ENCODE measurements around the gene MARCOL. TPM values are rescaled to one million over a fixed set of nuclear protein-coding genes. Genes with fewer than 3 reads are reported as not detected.

The MARCOL gene
- total and polyA plus RNA-seq, 10 of the 15 experiments (the other 5 are each of a cell fraction or from before 2014, with no cell fraction given) = 1.4 TPM; not detected in 9

GRCh38 chr5:148193202-148193601, 45.1 kb upstream of the MARCOL start:
- intact Hi-C loops (cut with micrococcal nuclease; ENCODE audit: unreplicated experiment) = no loop called here
- ATAC-seq = no peak
- RAD21 ChIA-PET (ENCODE audit: unreplicated experiment) = no interaction called here
- Histone ChIP-seq H3K27me3 (replicated peaks in 1 of 2; ENCODE audit: control insufficient read depth in 2 of 2, insufficient read depth in 2 of 2, low read length in 1 of 2) (no peaks in the 10 kb centered on the region), H4K20me1 (ENCODE audit: control insufficient read depth, insufficient read depth) (no peaks in the 10 kb centered on the region), H3K27ac (ENCODE audit: control insufficient read depth, insufficient read depth) (no peak overlapping the region), H3K4me1 (ENCODE audit: control insufficient read depth, insufficient read depth, low read length) (no peaks in the 10 kb centered on the region), H3K4me2 (ENCODE audit: control insufficient read depth, insufficient read depth) (no peak overlapping the region), H3K36me3 (ENCODE audit: control insufficient read depth in 2 of 2, insufficient read depth in 2 of 2, low read length in 1 of 2) (no peaks in the 10 kb centered on the region), H3K79me2 (ENCODE audit: control insufficient read depth, insufficient read depth, low read length) (no peaks in the 10 kb centered on the region), H3K4me3 (no peak overlapping the region), H2AFZ (ENCODE audit: control insufficient read depth, low read depth, low read length) (no peak overlapping the region), H3K9ac (ENCODE audit: control insufficient read depth, insufficient read depth, low read length) (no peak overlapping the region), H3K9me3 (replicated peaks; ENCODE audit: control insufficient read depth, insufficient read depth, low read length) (no peaks in the 10 kb centered on the region)
- SMC1A ChIA-PET (ENCODE audit: uncharacterized antibody, unreplicated experiment) = no interaction called here
- in situ Hi-C loops (cut with MboI) = loop anchor here (25.0 kb wide), 2 partner anchors 294 to 844 kb away; no protein-coding TSS in a partner anchor
- FAIRE-seq = no peak
- CTCF ChIA-PET = no interaction called here
- 73% methylated on average over 1 of the region's 1 CpG for WGBS (ENCODE audit: insufficient coverage, insufficient replicate concordance, low lambda C conversion rate, missing lambda C conversion rate)
- DNase-seq (ENCODE audit: low read depth, low spot score) = no peak
- POLR2A ChIA-PET = no interaction called here
- no TSS peak for BruUV-seq (replicated peaks)
- no peak for TF ChIP-seq NRF1 (conservative IDR thresholded peaks at IDR 0.05; ENCODE audit: low read depth, low read length)
- no peak for TF ChIP-seq MYB (IDR thresholded peaks at IDR 0.05; ENCODE audit: borderline replicate concordance, low read depth, low read length)
- no peak for TF ChIP-seq SMAD1 (IDR thresholded peaks at IDR 0.05; ENCODE audit: low read depth, partially characterized antibody)
- TF ChIP-seq NKRF (conservative IDR thresholded peaks at IDR 0.05) = no peak
- TF ChIP-seq ZNF622 (IDR thresholded peaks at IDR 0.05) = no peak
- no peak for TF ChIP-seq E4F1 (IDR thresholded peaks at IDR 0.05; ENCODE audit: borderline replicate concordance, partially characterized antibody)
- no peak for TF ChIP-seq BACH1 (IDR thresholded peaks at IDR 0.05; ENCODE audit: borderline replicate concordance)
- TF ChIP-seq YBX1 (IDR thresholded peaks at IDR 0.05) = no peak
- TF ChIP-seq SUPT20H (IDR thresholded peaks at IDR 0.05; ENCODE audit: borderline replicate concordance, control insufficient read depth, low read depth, low read length) = no peak
- no peak for TF ChIP-seq HCFC1 (IDR thresholded peaks at IDR 0.05; ENCODE audit: low read length)
- no peak for TF ChIP-seq SIN3A (IDR thresholded peaks at IDR 0.05; ENCODE audit: low read depth, low read length)
- no peak for TF ChIP-seq HSF1 (IDR thresholded peaks at IDR 0.05; ENCODE audit: low read depth, low read length)
- TF ChIP-seq CTCF (IDR thresholded peaks at IDR 0.05 in 2 of 3, conservative IDR thresholded peaks at IDR 0.05 in 1 of 3; ENCODE audit: control insufficient read depth in 2 of 3, extremely low read depth in 1 of 3, insufficient read depth in 1 of 3, low read depth in 3 of 3, low read length in 3 of 3) = no peak
- TF ChIP-seq NFYB (IDR thresholded peaks at IDR 0.05; ENCODE audit: insufficient read depth, low read depth, low read length) = no peak
- TF ChIP-seq MAX (IDR thresholded peaks at IDR 0.05; ENCODE audit: low read depth, low read length) = no peak
- TF ChIP-seq CHD4 (IDR thresholded peaks at IDR 0.05) = no peak

Measured in GM12878 (cell line).